Lower lobe of right lung (tissue), 2 donors: Measurements from ENCODE around the gene COL6A3. TPM values are rescaled to one million over a fixed set of nuclear protein-coding genes. Genes with fewer than 3 reads are reported as not detected.

Experiments used
- ATAC-seq, 2 donors: fragments of 200-7000 bp; cut with Tn5 transposase; one replicate each; pipeline ENCODE4 v1.9.1; 2020 to 2022; ENCODE audit warnings: mild to moderate bottlenecking in 2 of 2, moderate library complexity in 2 of 2
- DNase-seq: peaks from one replicate; pipeline ENCODE4 v3.0.0-alpha.2; 2020
- H3K27ac ChIP-seq: fragments of 200-600 bp; one replicate; pipeline ENCODE4 v1.8.0; 2022
- H3K27me3 ChIP-seq: fragments of 200-600 bp; one replicate; pipeline ENCODE4 v1.8.0; 2022; ENCODE audit warnings: low read depth
- H3K36me3 ChIP-seq: fragments of 200-600 bp; one replicate; pipeline ENCODE4 v1.8.0; 2022; ENCODE audit warnings: mild to moderate bottlenecking
- H3K4me1 ChIP-seq: fragments of 200-600 bp; one replicate; pipeline ENCODE4 v1.8.0; 2022
- H3K4me3 ChIP-seq: fragments of 200-600 bp; one replicate; pipeline ENCODE4 v1.8.0; 2022; ENCODE audit warnings: mild to moderate bottlenecking
- H3K9me3 ChIP-seq: fragments of 200-600 bp; one replicate; pipeline ENCODE4 v1.8.0; 2022
- CTCF ChIP-seq: fragments of 200-600 bp; IDR thresholded peaks from one replicate; pipeline ENCODE4 v1.8.0; 2022; ENCODE audit warnings: antibody characterized with exemption, mild to moderate bottlenecking
- intact Hi-C: fragments of 100-400 bp; cut with DNase I; formaldehyde crosslinking; loops from one replicate; pipeline ENCODE4 v1.11.0; 2022
- total RNA-seq: library from RNA; stranded (reverse); fragmentation: NEBNext Ultra II Directional; extraction: Animal tissue kit (Norgen Biotek cat#: 25700); gene quantifications from one replicate; pipeline ENCODE4 v1.2.1, GENCODE V29; 2021
- donor health status: DM: no; HTN: yes; CAD: no; lungs with severe emphysema.

Gene COL6A3
- total RNA-seq, 1 donor from 2014 or later: 114 TPM

GRCh38 chr2:237316339-237316738 lies 97.6 kb downstream of the COL6A3 start:
- intact Hi-C loops: no loop called here

GRCh38 chr2:237315829-237316225 lies 98.1 kb downstream of the COL6A3 start:
- no peak for TF ChIP-seq CTCF
- H3K27me3 ChIP-seq: no peaks in the 10 kb centered on the region
- peaks cover 24% of the 10 kb centered on the region for H3K4me1 ChIP-seq
- ATAC-seq: peak in 1 of 2 donors; percentile 43
- DNase-seq: no peak
- H3K9me3 ChIP-seq: no peaks in the 10 kb centered on the region
- H3K27ac ChIP-seq: peak overlapping the region; percentile 72
- no peak overlapping the region for H3K4me3 ChIP-seq
- H3K36me3 ChIP-seq: no peaks in the 10 kb centered on the region
- intact Hi-C loops: no loop called here

More at GRCh38 chr2:237316339-237316738, 97.6 kb downstream of the COL6A3 start:
- Histone ChIP-seq H3K27me3 (no peaks in the 10 kb centered on the region), H3K4me1 (peaks cover 24% of the 10 kb centered on the region), H3K9me3 (no peaks in the 10 kb centered on the region), H3K27ac (peak overlapping the region; percentile 72), H3K36me3 (no peaks in the 10 kb centered on the region), H3K4me3 (no peak overlapping the region)
- DNase-seq (no peak), ATAC-seq (no peak)
- no peak for TF ChIP-seq CTCF

GRCh38 chr2:237315170-237315828 lies 98.7 kb downstream of the COL6A3 start:
- H3K36me3 ChIP-seq: no peaks in the 10 kb centered on the region
- H3K4me3 ChIP-seq: no peak overlapping the region
- TF ChIP-seq CTCF: peak; percentile 18
- DNase-seq (peak; percentile 80), ATAC-seq (peak; percentile 89 to 93)
- peaks cover 24% of the 10 kb centered on the region for H3K4me1 ChIP-seq
- H3K27me3 ChIP-seq: no peaks in the 10 kb centered on the region
- intact Hi-C loops: no loop called here
- peak overlapping the region; percentile 72 for H3K27ac ChIP-seq
- H3K9me3 ChIP-seq: no peaks in the 10 kb centered on the region

GRCh38 chr2:237314681-237315080 lies 99.3 kb downstream of the COL6A3 start:
- intact Hi-C loops: no loop called here
- TF ChIP-seq CTCF: no peak
- Histone ChIP-seq H3K9me3 (no peaks in the 10 kb centered on the region), H3K36me3 (no peaks in the 10 kb centered on the region), H3K4me1 (peaks cover 24% of the 10 kb centered on the region), H3K27me3 (no peaks in the 10 kb centered on the region), H3K4me3 (no peak overlapping the region), H3K27ac (peak overlapping the region; percentile 72)
- DNase-seq: no peak
- no peak for ATAC-seq

GRCh38 chr2:237314198-237314597 lies 99.8 kb downstream of the COL6A3 start:
- Histone ChIP-seq H3K27ac (no peak overlapping the region), H3K36me3 (no peaks in the 10 kb centered on the region), H3K4me3 (no peak overlapping the region), H3K9me3 (no peaks in the 10 kb centered on the region), H3K4me1 (peaks cover 24% of the 10 kb centered on the region), H3K27me3 (no peaks in the 10 kb centered on the region)
- intact Hi-C loops: no loop called here
- ATAC-seq (no peak), DNase-seq (no peak)
- TF ChIP-seq CTCF: no peak
